Upper lobe of left lung (tissue), 4 donors: Measurements from ENCODE around the gene ESAM.

Experiments
- EP300 ChIP-seq, 4 donors: sonication (generic); formaldehyde crosslinking; IDR thresholded peaks; one replicate each; pipeline ENCODE4 v1.5.1; 2017; ENCODE audit warnings: antibody characterized with exemption in 4 of 4, control low read depth in 2 of 4
- POLR2A ChIP-seq, 4 donors: fragments of 450-650 bp; IDR thresholded peaks; one replicate each; pipeline ENCODE4 v1.5.1; 2016 to 2017; ENCODE audit warnings: antibody characterized with exemption in 4 of 4, mild to moderate bottlenecking in 2 of 4
- POLR2AphosphoS5 ChIP-seq, 2 donors: sonication (generic); formaldehyde crosslinking; IDR thresholded peaks; one replicate each; pipeline ENCODE4 v1.5.1; 2017; ENCODE audit warnings: antibody characterized with exemption in 2 of 2
- TF ChIP-seq, protein P1 (sequence below), 6 experiments: fragments of 450-650 bp in 4 of 6; fragments of 200-600 bp in 2 of 6; sonication (generic) in 2 of 6; IDR thresholded peaks; one replicate each; pipeline ENCODE4 v1.5.1; 2016 to 2019; ENCODE audit warnings: antibody characterized with exemption in 6 of 6

DNA sequence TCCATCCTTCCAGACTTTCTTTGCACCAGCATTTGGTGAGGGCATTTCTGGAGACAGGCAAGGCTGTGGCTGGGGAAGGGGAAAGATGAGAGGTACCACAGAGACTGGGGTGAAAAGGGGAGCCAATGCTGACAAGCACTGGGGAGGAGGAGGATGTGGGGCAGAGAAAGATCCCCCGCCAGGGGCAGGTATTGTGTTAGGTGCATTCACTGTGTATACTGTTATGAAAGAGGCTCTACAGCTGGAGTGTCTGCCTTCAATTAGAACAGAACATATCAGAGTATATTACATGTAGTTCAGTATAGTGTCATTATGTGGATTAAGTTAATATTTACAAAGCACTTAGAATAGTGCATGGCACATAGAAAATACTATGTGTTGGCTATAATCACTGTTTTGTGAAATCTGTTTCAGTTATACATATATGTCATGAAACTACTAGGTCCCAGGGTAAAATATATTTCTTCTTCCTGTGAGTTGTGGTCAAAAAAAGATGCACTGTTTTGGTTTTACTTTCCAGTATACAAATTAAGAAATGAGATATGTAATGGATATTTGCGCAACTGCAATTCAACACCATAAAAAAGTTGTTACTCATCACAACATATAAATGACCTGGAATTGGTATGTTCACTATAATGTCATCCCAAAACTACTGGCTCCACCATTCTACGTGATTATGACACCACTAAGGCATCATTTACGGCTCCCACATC lies 29.7 kb upstream of the ESAM start:
- TF ChIP-seq POLR2A (IDR thresholded peaks at IDR 0.05) (no peak), EP300 (IDR thresholded peaks at IDR 0.05) (no peak), POLR2AphosphoS5 (IDR thresholded peaks at IDR 0.05) (no peak)
- TF ChIP-seq, protein P1, sequence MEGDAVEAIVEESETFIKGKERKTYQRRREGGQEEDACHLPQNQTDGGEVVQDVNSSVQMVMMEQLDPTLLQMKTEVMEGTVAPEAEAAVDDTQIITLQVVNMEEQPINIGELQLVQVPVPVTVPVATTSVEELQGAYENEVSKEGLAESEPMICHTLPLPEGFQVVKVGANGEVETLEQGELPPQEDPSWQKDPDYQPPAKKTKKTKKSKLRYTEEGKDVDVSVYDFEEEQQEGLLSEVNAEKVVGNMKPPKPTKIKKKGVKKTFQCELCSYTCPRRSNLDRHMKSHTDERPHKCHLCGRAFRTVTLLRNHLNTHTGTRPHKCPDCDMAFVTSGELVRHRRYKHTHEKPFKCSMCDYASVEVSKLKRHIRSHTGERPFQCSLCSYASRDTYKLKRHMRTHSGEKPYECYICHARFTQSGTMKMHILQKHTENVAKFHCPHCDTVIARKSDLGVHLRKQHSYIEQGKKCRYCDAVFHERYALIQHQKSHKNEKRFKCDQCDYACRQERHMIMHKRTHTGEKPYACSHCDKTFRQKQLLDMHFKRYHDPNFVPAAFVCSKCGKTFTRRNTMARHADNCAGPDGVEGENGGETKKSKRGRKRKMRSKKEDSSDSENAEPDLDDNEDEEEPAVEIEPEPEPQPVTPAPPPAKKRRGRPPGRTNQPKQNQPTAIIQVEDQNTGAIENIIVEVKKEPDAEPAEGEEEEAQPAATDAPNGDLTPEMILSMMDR (IDR thresholded peaks at IDR 0.05) = no peak
